Activated T-cell treated with anti-CD3 and anti-CD28 coated beads for 1 hour (primary cell): Measurements from ENCODE around the gene CYB561.

Source experiments
- DNase-seq: peaks from one replicate; pipeline ENCODE4 v3.0.0-alpha.2; 2020; ENCODE audit warnings: low read depth

The CYB561 gene

GRCh38 chr17:63448655-63449054 is 2.5 kb upstream of the CYB561 start:
- DNase-seq, result no peak

GRCh38 chr17:63447471-63448009 is 1.4 kb upstream of the CYB561 start:
- DNase-seq, result no peak

- peak; percentile 17 for DNase-seq
These were observed 806 bp upstream of the CYB561 start for GRCh38 chr17:63446753-63447470.

- DNase-seq, result peak; percentile 40
These were observed 544 bp downstream of the CYB561 start for GRCh38 chr17:63445571-63445953.

GRCh38 chr17:63445065-63445464 is 1.0 kb downstream of the CYB561 start:
- no peak for DNase-seq

GRCh38 chr17:63444457-63444856 is 1.6 kb downstream of the CYB561 start:
- DNase-seq, result no peak

GRCh38 chr17:63443053-63443452 is 3.1 kb downstream of the CYB561 start:
- no peak for DNase-seq

GRCh38 chr17:63442549-63443035 is 3.5 kb downstream of the CYB561 start:
- DNase-seq, result no peak

GRCh38 chr17:63442074-63442473 is 4.0 kb downstream of the CYB561 start:
- DNase-seq, result no peak

- DNase-seq, result no peak
These were observed 4.5 kb downstream of the CYB561 start for GRCh38 chr17:63441654-63442053.

GRCh38 chr17:63440770-63441335 is 5.3 kb downstream of the CYB561 start:
- no peak for DNase-seq

GRCh38 chr17:63440127-63440769 is 5.9 kb downstream of the CYB561 start:
- DNase-seq, result no peak

GRCh38 chr17:63439687-63440086 is 6.4 kb downstream of the CYB561 start:
- no peak for DNase-seq

- no peak for DNase-seq
These were observed 7.7 kb downstream of the CYB561 start for GRCh38 chr17:63438092-63439051.

- no peak for DNase-seq
These were observed 8.6 kb downstream of the CYB561 start for GRCh38 chr17:63437287-63438091.

- DNase-seq, result no peak
These were observed 9.5 kb downstream of the CYB561 start for GRCh38 chr17:63436523-63437110.

GRCh38 chr17:63435681-63436522 is 10.2 kb downstream of the CYB561 start:
- DNase-seq, result no peak

- no peak for DNase-seq
These were observed 11.0 kb downstream of the CYB561 start for GRCh38 chr17:63434951-63435571.
